HG03354 (cell line): ENCODE data around the gene TCF4.
"Not testable (repeated sequence)": the region's sequence is repeated elsewhere in the genome, so short reads cannot be mapped to it uniquely, and the experiment has no call there.

Source experiments
- ATAC-seq: cut with Tn5 transposase; IDR thresholded peaks from one replicate; pipeline ENCODE4 v1.9.1; 2021; ENCODE audit warnings: mild to moderate bottlenecking; ENCODE audit not compliant: unreplicated experiment, poor library complexity, severe bottlenecking

The TCF4 gene

GRCh38 chr18:55484773-55485172 is 103.2 kb downstream of the TCF4 start:
- ATAC-seq = no peak

- ATAC-seq = no peak
These were observed 104.6 kb downstream of the TCF4 start for GRCh38 chr18:55483266-55483871.

GRCh38 chr18:55479656-55480420 is 108.2 kb downstream of the TCF4 start:
- no peak for ATAC-seq

GRCh38 chr18:55477860-55478581 is 110.0 kb downstream of the TCF4 start:
- ATAC-seq = peak; percentile 29

- peak; percentile 93 for ATAC-seq
These were observed 110.5 kb downstream of the TCF4 start for GRCh38 chr18:55477499-55477859.

- no peak for ATAC-seq
These were observed 112.1 kb downstream of the TCF4 start for GRCh38 chr18:55475916-55476315.

- ATAC-seq = no peak
These were observed 112.5 kb downstream of the TCF4 start for GRCh38 chr18:55475467-55475866.

- no peak for ATAC-seq
These were observed 114.4 kb downstream of the TCF4 start for GRCh38 chr18:55473560-55473959.

GRCh38 chr18:55473058-55473457 is 114.9 kb downstream of the TCF4 start:
- no peak for ATAC-seq

GRCh38 chr18:55470826-55471225 is 117.2 kb downstream of the TCF4 start:
- ATAC-seq = no peak

GRCh38 chr18:55469134-55469533 is 118.9 kb downstream of the TCF4 start:
- not testable (repeated sequence) for ATAC-seq

GRCh38 chr18:55466789-55467188 is 121.2 kb downstream of the TCF4 start:
- ATAC-seq = no peak

GRCh38 chr18:55465313-55465712 is 122.7 kb downstream of the TCF4 start:
- no peak for ATAC-seq

GRCh38 chr18:55464581-55464980 is 123.4 kb downstream of the TCF4 start:
- ATAC-seq = no peak

GRCh38 chr18:55462652-55463051 is 125.3 kb downstream of the TCF4 start:
- no peak for ATAC-seq

GRCh38 chr18:55461848-55462247 is 126.1 kb downstream of the TCF4 start:
- ATAC-seq = no peak

GRCh38 chr18:55458456-55459203 is 129.4 kb downstream of the TCF4 start:
- ATAC-seq = no peak

- ATAC-seq = no peak
These were observed 131.0 kb downstream of the TCF4 start for GRCh38 chr18:55457028-55457427.

- ATAC-seq = no peak
These were observed 132.1 kb downstream of the TCF4 start for GRCh38 chr18:55455938-55456337.

GRCh38 chr18:55453186-55453585 is 134.8 kb downstream of the TCF4 start:
- ATAC-seq = no peak
